CD4-positive, alpha-beta memory T cell (primary cell): ENCODE data around the gene KIAA0513. TPM values are rescaled to one million over a fixed set of nuclear protein-coding genes. Genes with fewer than 3 reads are reported as not detected.

Experiments
- CTCF ChIA-PET: fragments of 350-600 bp; sonication (Branson Sonifier 250); formaldehyde crosslinking; loops from one replicate; lab custom pipeline; 2021; ENCODE audit warnings: inconsistent platforms; ENCODE audit not compliant: partially characterized antibody; lab: Charles Lee
- POLR2A ChIA-PET: fragments of 350-600 bp; sonication (Branson Sonifier 250); formaldehyde crosslinking; loops from one replicate; lab custom pipeline; 2021; ENCODE audit not compliant: partially characterized antibody; lab: Charles Lee
- DNase-seq, 5 donors: peaks; one replicate each; pipeline versions ENCODE4 v3.0.0 to v3.0.0-alpha.2; 2020 to 2022; ENCODE audit warnings: mixed read lengths in 1 of 5
- H3K27ac ChIP-seq: one replicate; pipeline ENCODE4 v1.7.0; 2013; ENCODE audit warnings: low read depth, low read length
- H3K27me3 ChIP-seq: 2 replicates; pipeline ENCODE4 v1.7.0; 2013; ENCODE audit warnings: mild to moderate bottlenecking, low read length, moderate library complexity; ENCODE audit not compliant: insufficient read depth
- H3K36me3 ChIP-seq: 2 replicates; pipeline ENCODE4 v1.7.0; 2013; ENCODE audit warnings: mild to moderate bottlenecking, low read length, moderate library complexity; ENCODE audit not compliant: insufficient read depth
- H3K4me1 ChIP-seq: 2 replicates; pipeline ENCODE4 v1.7.0; 2013; ENCODE audit warnings: mild to moderate bottlenecking, low read length, moderate library complexity; ENCODE audit not compliant: insufficient read depth
- H3K4me3 ChIP-seq, 2 donors: one replicate each; pipeline ENCODE4 v1.7.0; 2013; ENCODE audit warnings: low read length in 2 of 2, mild to moderate bottlenecking in 1 of 2
- H3K9me3 ChIP-seq, 2 donors: one replicate each; pipeline ENCODE4 v1.7.0; 2013; ENCODE audit warnings: low read length in 2 of 2, control low read depth in 1 of 2; ENCODE audit not compliant: control insufficient read depth in 1 of 2
- H3K27ac Mint-ChIP-seq, 7 donors: one replicate each; pipeline ENCODE4 v1.8.0; 2020 to 2021; ENCODE audit warnings: mixed read lengths in 7 of 7, mild to moderate bottlenecking in 6 of 7, inconsistent platforms in 3 of 7, moderate library complexity in 3 of 7
- H3K27me3 Mint-ChIP-seq, 2 donors: one replicate each; pipeline ENCODE4 v1.8.0; 2020 to 2021; ENCODE audit warnings: mixed read lengths in 2 of 2
- H3K36me3 Mint-ChIP-seq, 2 donors: one replicate each; pipeline ENCODE4 v1.8.0; 2020 to 2021; ENCODE audit warnings: mixed read lengths in 2 of 2, inconsistent platforms in 1 of 2, mild to moderate bottlenecking in 1 of 2
- H3K4me1 Mint-ChIP-seq, 4 donors: one replicate each; pipeline ENCODE4 v1.8.0; 2020 to 2021; ENCODE audit warnings: mixed read lengths in 4 of 4, mild to moderate bottlenecking in 1 of 4
- H3K4me3 Mint-ChIP-seq, 8 donors: one replicate each; pipeline ENCODE4 v1.8.0; 2020 to 2021; ENCODE audit warnings: mixed read lengths in 8 of 8, mild to moderate bottlenecking in 7 of 8, moderate library complexity in 6 of 8, inconsistent platforms in 3 of 8
- H3K9me3 Mint-ChIP-seq, 8 donors: one replicate each; pipeline ENCODE4 v1.8.0; 2020 to 2021; ENCODE audit warnings: mixed read lengths in 8 of 8, mild to moderate bottlenecking in 5 of 8, inconsistent platforms in 3 of 8, moderate library complexity in 1 of 8
- intact Hi-C: fragments of 100-400 bp; cut with micrococcal nuclease; formaldehyde crosslinking; loops from one replicate; pipeline ENCODE4 v1.15.1; 2023
- polyA plus RNA-seq, 2 donors: library from polyadenylated mRNA; unstranded; fragments of 300-500 nt; fragmentation: Illumina TruSeq; gene quantifications; one replicate each; pipeline ENCODE4 v1.2.3, GENCODE V29; 2021
- total RNA-seq, 2 experiments: library from RNA; stranded (reverse); gene quantifications; one replicate each; pipeline ENCODE4 v1.2.3, GENCODE V29; 2021

The KIAA0513 gene
- total and polyA plus RNA-seq, 4 experiments from 2014 or later: 1.3 to 19.0 (median 14.8) TPM

DNA sequence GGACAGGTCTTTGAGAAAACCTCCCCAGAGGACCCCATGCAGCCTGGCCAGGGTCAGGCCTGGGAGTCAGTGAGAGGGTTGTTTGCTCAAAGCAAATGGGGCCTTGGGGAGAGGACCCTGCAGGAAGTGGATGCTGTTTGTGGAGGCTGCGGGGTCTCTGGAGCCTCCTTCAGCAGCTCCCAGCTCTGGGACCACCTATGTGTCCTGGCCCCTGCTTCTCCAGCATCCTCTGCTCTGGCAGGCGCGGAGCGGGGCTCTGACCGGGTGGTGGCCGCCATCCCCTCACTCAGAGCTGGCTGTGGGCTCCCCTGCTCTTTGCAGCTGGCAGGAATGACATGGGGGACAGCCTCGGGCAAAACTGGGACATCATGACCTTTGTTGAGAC lies 114.5 kb downstream of the KIAA0513 start:
- Histone ChIP-seq H3K27ac (no peak overlapping the region), H3K4me3 (no peak overlapping the region), H3K9me3 (no peaks in the 10 kb centered on the region), H3K36me3 (no peaks in the 10 kb centered on the region), H3K4me1 (no peaks in the 10 kb centered on the region), H3K27me3 (no peaks in the 10 kb centered on the region)
- Mint-ChIP-seq H3K4me1 (peaks cover 0 to 5% (median 2%) of the 10 kb centered on the region in 4 donors), H3K27ac (no peak overlapping the region), H3K27me3 (peaks cover 20 to 28% of the 10 kb centered on the region in 2 donors), H3K9me3 (no peaks in the 10 kb centered on the region), H3K36me3 (peaks cover 0 to 4% of the 10 kb centered on the region in 2 donors), H3K4me3 (no peak overlapping the region)
- intact Hi-C loops: no loop called here
- ChIA-PET CTCF (no interaction called here), POLR2A (no interaction called here)
- DNase-seq: no peak

DNA sequence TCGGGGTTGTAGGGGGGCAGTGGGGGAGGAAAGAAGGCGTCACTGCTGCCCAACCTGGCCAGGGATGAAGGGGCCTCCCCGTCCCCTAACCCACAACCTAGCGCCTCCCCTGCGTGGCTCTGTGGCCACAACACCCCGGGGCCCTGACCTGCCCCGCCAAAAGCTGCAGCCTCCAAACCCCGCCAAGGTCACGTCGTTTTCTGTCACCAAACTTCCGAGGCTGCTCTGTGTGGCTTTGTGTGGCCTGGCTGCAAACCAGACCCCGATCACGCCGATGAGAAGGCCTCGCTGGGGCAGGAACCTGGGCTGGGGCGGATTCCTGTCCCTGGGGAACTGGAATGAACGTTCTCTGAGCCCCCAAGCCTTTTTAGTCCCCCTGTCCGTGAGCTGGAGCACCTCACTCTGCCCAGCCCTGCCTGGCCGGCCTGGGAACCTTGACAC lies 115.2 kb downstream of the KIAA0513 start:
- H3K4me3 Mint-ChIP-seq: no peak overlapping the region
- Histone ChIP-seq H3K4me3 (no peak overlapping the region), H3K27ac (no peak overlapping the region), H3K36me3 (no peaks in the 10 kb centered on the region), H3K4me1 (no peaks in the 10 kb centered on the region), H3K27me3 (no peaks in the 10 kb centered on the region), H3K9me3 (no peaks in the 10 kb centered on the region)
- POLR2A ChIA-PET: no interaction called here
- no peaks in the 10 kb centered on the region for H3K9me3 Mint-ChIP-seq
- intact Hi-C loops: no loop called here
- H3K27me3 Mint-ChIP-seq: peaks cover 18 to 27% of the 10 kb centered on the region in 2 donors
- peaks cover 0 to 3% (median 1%) of the 10 kb centered on the region in 4 donors for H3K4me1 Mint-ChIP-seq
- CTCF ChIA-PET: no interaction called here
- H3K36me3 Mint-ChIP-seq: peaks cover 0 to 3% of the 10 kb centered on the region in 2 donors
- no peak overlapping the region for H3K27ac Mint-ChIP-seq
- no peak for DNase-seq

Other genes with a start within 250 kb of the KIAA0513 start
- gene CRISPLD2, start 207.8 kb upstream of the KIAA0513 start, total RNA-seq: under 1 TPM; 0.32 to 0.89 TPM
- gene CRISPLD2, start 207.8 kb upstream of the KIAA0513 start, polyA plus RNA-seq: 1 to 10 TPM; 1.0 to 2.5 TPM
- gene ZDHHC7, start 16.3 kb upstream of the KIAA0513 start, total RNA-seq: 10 to 100 TPM; 33.8 to 35.6 TPM
- 10 to 100 TPM; 27.1 to 40.2 TPM for gene ZDHHC7, start 16.3 kb upstream of the KIAA0513 start, polyA plus RNA-seq
- gene CIBAR2, start 84.7 kb downstream of the KIAA0513 start, total RNA-seq: not detected
- not detected for gene CIBAR2, start 84.7 kb downstream of the KIAA0513 start, polyA plus RNA-seq